Measurements from ENCODE around the gene ARL8A.
"Not testable (repeated sequence)": the region's sequence is repeated elsewhere in the genome, so short reads cannot be mapped to it uniquely, and the experiment has no call there.

ARL8A gene

DNA sequence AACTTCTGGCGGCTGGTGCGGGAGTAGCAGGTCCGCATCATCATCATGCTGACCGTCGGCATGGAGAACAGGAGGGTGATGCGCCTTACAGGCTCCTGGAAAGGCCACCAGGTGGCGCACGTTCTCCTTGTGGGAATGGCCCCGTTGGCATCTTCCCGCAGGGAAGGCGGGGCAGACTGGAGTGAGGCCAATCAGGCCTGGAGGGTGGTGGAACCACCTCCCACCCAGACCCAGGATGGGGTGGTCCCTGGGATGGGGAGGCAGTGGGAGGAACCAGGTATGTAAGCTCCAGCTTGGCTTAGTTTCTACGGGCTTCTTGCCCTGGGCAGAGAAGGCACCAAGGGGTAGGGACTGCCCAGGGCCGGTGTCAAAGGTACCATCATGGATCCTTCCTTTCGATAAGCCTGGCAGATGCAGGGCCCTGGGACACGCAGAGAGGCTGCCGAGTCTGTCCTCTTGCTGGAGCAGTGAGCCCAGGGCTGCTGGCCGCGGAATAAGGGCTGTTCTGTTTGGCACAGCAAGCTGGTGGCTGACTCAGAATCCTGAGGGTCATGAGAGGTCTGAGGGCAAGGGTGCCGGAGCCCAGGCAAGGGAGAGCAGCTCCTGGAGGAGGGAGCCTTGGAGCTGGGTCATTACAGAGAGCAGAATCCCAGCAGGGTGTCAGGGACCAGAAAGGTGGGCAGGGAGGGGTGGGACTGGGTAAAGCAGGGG lies 40.4 kb upstream of the ARL8A start:
- peak; percentile 98 for DNase-seq
- Histone ChIP-seq H3K18ac (ENCODE audit: low read length) (no peak overlapping the region), H3K9ac (ENCODE audit: low read length) (peak overlapping the region; percentile 28), H4K8ac (ENCODE audit: low read depth, low read length) (no peak overlapping the region), H3K4me2 (ENCODE audit: low read length) (no peak overlapping the region), H3K56ac (ENCODE audit: low read length) (peak overlapping the region; percentile 43), H2AK5ac (ENCODE audit: low read length) (no peak overlapping the region), H3K36me3 (ENCODE audit: control insufficient read depth, insufficient read depth, low read length) (no peaks in the 10 kb centered on the region), H4K5ac (ENCODE audit: low read length) (no peak overlapping the region), H3K79me2 (ENCODE audit: control insufficient read depth, insufficient read depth, low read length) (no peaks in the 10 kb centered on the region), H2BK5ac (ENCODE audit: low read length) (no peak overlapping the region), H3K4me3 (ENCODE audit: low read length) (no peak overlapping the region), H3K4ac (ENCODE audit: low read depth, low read length) (no peak overlapping the region), H3K4me1 (ENCODE audit: control insufficient read depth, low read depth, low read length) (no peaks in the 10 kb centered on the region), H2BK120ac (ENCODE audit: low read depth, low read length) (no peak overlapping the region), H3K79me1 (ENCODE audit: low read length) (no peaks in the 10 kb centered on the region), H2BK15ac (replicated peaks; ENCODE audit: low read depth) (no peak overlapping the region), H3K23ac (ENCODE audit: low read length) (no peak overlapping the region), H3K27ac (ENCODE audit: low read depth, low read length) (no peak overlapping the region), H3K27me3 (ENCODE audit: insufficient read depth, low read length, poor library complexity) (no peaks in the 10 kb centered on the region)
- no CpG with 5 or more reads among the region's 19 CpGs for WGBS (ENCODE audit: extremely low coverage, insufficient coverage, low lambda C conversion rate)

GRCh38 chr1:202182040-202182877 lies 37.7 kb upstream of the ARL8A start:
- Histone ChIP-seq H3K79me1 (ENCODE audit: low read length) (no peaks in the 10 kb centered on the region), H3K4me2 (ENCODE audit: low read length) (no peak overlapping the region), H3K56ac (ENCODE audit: low read length) (no peak overlapping the region), H2BK120ac (ENCODE audit: low read depth, low read length) (no peak overlapping the region), H4K5ac (ENCODE audit: low read length) (no peak overlapping the region), H3K9ac (ENCODE audit: low read length) (no peak overlapping the region), H3K4me1 (ENCODE audit: control insufficient read depth, low read depth, low read length) (no peaks in the 10 kb centered on the region), H3K4ac (ENCODE audit: low read depth, low read length) (no peak overlapping the region), H3K23ac (ENCODE audit: low read length) (no peak overlapping the region), H2BK5ac (ENCODE audit: low read length) (no peak overlapping the region), H3K36me3 (ENCODE audit: control insufficient read depth, insufficient read depth, low read length) (no peaks in the 10 kb centered on the region), H3K4me3 (ENCODE audit: low read length) (no peak overlapping the region), H2AK5ac (ENCODE audit: low read length) (no peak overlapping the region), H3K27ac (ENCODE audit: low read depth, low read length) (no peak overlapping the region), H3K27me3 (ENCODE audit: insufficient read depth, low read length, poor library complexity) (no peaks in the 10 kb centered on the region), H2BK15ac (replicated peaks; ENCODE audit: low read depth) (no peak overlapping the region), H4K8ac (ENCODE audit: low read depth, low read length) (no peak overlapping the region), H3K79me2 (ENCODE audit: control insufficient read depth, insufficient read depth, low read length) (no peaks in the 10 kb centered on the region), H3K18ac (ENCODE audit: low read length) (no peak overlapping the region)
- DNase-seq = no peak
- WGBS (ENCODE audit: extremely low coverage, insufficient coverage, low lambda C conversion rate) = no CpG with 5 or more reads among the region's 8 CpGs

DNA sequence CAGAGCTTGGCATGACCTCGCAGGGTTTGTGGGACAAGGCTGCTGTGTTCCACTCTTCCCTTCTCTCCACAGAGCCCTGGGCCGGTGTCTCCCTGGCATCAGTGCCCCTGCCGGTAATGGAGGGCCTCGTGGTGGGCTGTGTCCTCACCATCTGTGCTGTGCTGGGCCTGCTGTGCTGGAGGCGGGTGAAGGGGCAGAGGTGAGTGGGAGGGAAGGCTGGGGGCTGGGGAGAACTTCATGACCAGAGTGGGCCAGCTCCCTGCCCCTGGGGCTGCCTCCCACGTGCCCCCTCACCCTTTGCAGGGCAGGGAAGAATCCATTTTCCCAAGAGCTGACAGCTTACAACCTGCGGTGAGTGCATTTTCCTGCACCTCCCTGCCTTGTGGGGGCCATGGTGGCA lies 37.0 kb upstream of the ARL8A start:
- H3K56ac ChIP-seq (ENCODE audit: low read length) = no peak overlapping the region
- no peak overlapping the region for H2AK5ac ChIP-seq (ENCODE audit: low read length)
- no peak overlapping the region for H2BK120ac ChIP-seq (ENCODE audit: low read depth, low read length)
- H3K79me1 ChIP-seq (ENCODE audit: low read length) = no peaks in the 10 kb centered on the region
- no peak overlapping the region for H3K27ac ChIP-seq (ENCODE audit: low read depth, low read length)
- no peak overlapping the region for H3K4me3 ChIP-seq (ENCODE audit: low read length)
- no peak overlapping the region for H3K18ac ChIP-seq (ENCODE audit: low read length)
- H3K23ac ChIP-seq (ENCODE audit: low read length) = no peak overlapping the region
- no peak overlapping the region for H4K8ac ChIP-seq (ENCODE audit: low read depth, low read length)
- no peak overlapping the region for H2BK15ac ChIP-seq (replicated peaks; ENCODE audit: low read depth)
- H3K4me2 ChIP-seq (ENCODE audit: low read length) = no peak overlapping the region
- H4K5ac ChIP-seq (ENCODE audit: low read length) = no peak overlapping the region
- no peaks in the 10 kb centered on the region for H3K36me3 ChIP-seq (ENCODE audit: control insufficient read depth, insufficient read depth, low read length)
- no peak overlapping the region for H3K4ac ChIP-seq (ENCODE audit: low read depth, low read length)
- no peak overlapping the region for H3K9ac ChIP-seq (ENCODE audit: low read length)
- no peaks in the 10 kb centered on the region for H3K27me3 ChIP-seq (ENCODE audit: insufficient read depth, low read length, poor library complexity)
- H3K79me2 ChIP-seq (ENCODE audit: control insufficient read depth, insufficient read depth, low read length) = no peaks in the 10 kb centered on the region
- no peaks in the 10 kb centered on the region for H3K4me1 ChIP-seq (ENCODE audit: control insufficient read depth, low read depth, low read length)
- DNase-seq = no peak
- WGBS (ENCODE audit: extremely low coverage, insufficient coverage, low lambda C conversion rate) = no CpG with 5 or more reads among the region's 7 CpGs
- H2BK5ac ChIP-seq (ENCODE audit: low read length) = no peak overlapping the region

GRCh38 chr1:202180751-202181139 lies 36.2 kb upstream of the ARL8A start:
- H2BK120ac ChIP-seq (ENCODE audit: low read depth, low read length); H2BK5ac ChIP-seq (ENCODE audit: low read length); H3K56ac ChIP-seq (ENCODE audit: low read length); H3K79me2 ChIP-seq (ENCODE audit: control insufficient read depth, insufficient read depth, low read length); H3K4me2 ChIP-seq (ENCODE audit: low read length); H4K8ac ChIP-seq (ENCODE audit: low read depth, low read length); H2BK15ac ChIP-seq (replicated peaks; ENCODE audit: low read depth); H4K5ac ChIP-seq (ENCODE audit: low read length); H3K79me1 ChIP-seq (ENCODE audit: low read length); H3K27ac ChIP-seq (ENCODE audit: low read depth, low read length); H2AK5ac ChIP-seq (ENCODE audit: low read length); H3K4ac ChIP-seq (ENCODE audit: low read depth, low read length); H3K4me3 ChIP-seq (ENCODE audit: low read length); DNase-seq; H3K27me3 ChIP-seq (ENCODE audit: insufficient read depth, low read length, poor library complexity); H3K36me3 ChIP-seq (ENCODE audit: control insufficient read depth, insufficient read depth, low read length); H3K4me1 ChIP-seq (ENCODE audit: control insufficient read depth, low read depth, low read length); H3K9ac ChIP-seq (ENCODE audit: low read length); H3K23ac ChIP-seq (ENCODE audit: low read length); H3K18ac ChIP-seq (ENCODE audit: low read length): not testable (repeated sequence)
- WGBS (ENCODE audit: extremely low coverage, insufficient coverage, low lambda C conversion rate) = no CpG with 5 or more reads among the region's 2 CpGs

GRCh38 chr1:202179828-202180750 lies 35.6 kb upstream of the ARL8A start:
- Histone ChIP-seq H3K4me1 (ENCODE audit: control insufficient read depth, low read depth, low read length) (no peaks in the 10 kb centered on the region), H3K56ac (ENCODE audit: low read length) (no peak overlapping the region), H2BK120ac (ENCODE audit: low read depth, low read length) (no peak overlapping the region), H3K79me1 (ENCODE audit: low read length) (no peaks in the 10 kb centered on the region), H3K36me3 (ENCODE audit: control insufficient read depth, insufficient read depth, low read length) (no peaks in the 10 kb centered on the region), H3K4ac (ENCODE audit: low read depth, low read length) (no peak overlapping the region), H3K18ac (ENCODE audit: low read length) (no peak overlapping the region), H3K27ac (ENCODE audit: low read depth, low read length) (no peak overlapping the region), H3K9ac (ENCODE audit: low read length) (no peak overlapping the region), H3K27me3 (ENCODE audit: insufficient read depth, low read length, poor library complexity) (no peaks in the 10 kb centered on the region), H4K8ac (ENCODE audit: low read depth, low read length) (no peak overlapping the region), H2AK5ac (ENCODE audit: low read length) (no peak overlapping the region), H3K4me3 (ENCODE audit: low read length) (no peak overlapping the region), H3K79me2 (ENCODE audit: control insufficient read depth, insufficient read depth, low read length) (no peaks in the 10 kb centered on the region), H2BK5ac (ENCODE audit: low read length) (no peak overlapping the region), H3K4me2 (ENCODE audit: low read length) (no peak overlapping the region), H3K23ac (ENCODE audit: low read length) (no peak overlapping the region), H2BK15ac (replicated peaks; ENCODE audit: low read depth) (no peak overlapping the region), H4K5ac (ENCODE audit: low read length) (no peak overlapping the region)
- WGBS (ENCODE audit: extremely low coverage, insufficient coverage, low lambda C conversion rate) = no CpG with 5 or more reads among the region's 19 CpGs
- DNase-seq = no peak

Measured in mesendoderm (in vitro differentiated cells).